ENCODE results near the gene TFR2.

DNA sequence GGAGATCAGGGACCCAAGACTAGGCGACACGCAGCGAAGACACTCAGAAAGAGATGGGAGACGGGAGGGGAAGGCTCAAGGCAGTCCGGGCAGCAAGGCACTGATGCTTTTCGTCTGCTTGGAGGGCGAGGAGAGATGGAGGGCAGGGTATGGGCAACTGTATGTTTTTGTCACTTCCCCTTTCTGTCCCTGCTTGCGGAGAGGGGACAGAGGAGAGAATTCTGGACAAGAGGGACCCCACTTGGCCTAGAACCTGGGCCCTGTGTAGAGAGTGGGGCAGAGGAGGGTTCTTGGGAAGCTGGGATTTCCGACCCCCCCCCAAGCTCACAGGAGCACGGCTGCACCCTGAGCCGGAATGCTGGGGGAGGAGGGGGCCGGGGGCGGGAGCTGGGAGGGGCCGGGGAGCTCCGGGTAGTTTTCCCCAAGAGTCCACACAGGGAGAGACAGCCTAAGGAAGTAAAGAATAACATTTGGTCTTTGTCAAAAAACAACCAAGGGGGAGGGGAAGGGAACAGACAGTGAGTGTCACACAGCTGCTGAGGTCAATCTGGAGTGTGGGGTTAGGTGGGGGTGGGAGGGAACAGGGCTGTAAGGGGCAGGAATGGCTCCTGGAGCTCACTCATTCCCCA, 57.2 kb downstream of the TFR2 start:
- no peak for TF ChIP-seq CTCF (IDR thresholded peaks at IDR 0.05)
- TF ChIP-seq POLR2A (IDR thresholded peaks at IDR 0.05): no peak
